ENCODE results near the gene HSD3B7.

GRCh38 chr16:30949650-30950515, 35.1 kb upstream of the HSD3B7 start:
- no peak for TF ChIP-seq EZH2 (IDR thresholded peaks at IDR 0.05; ENCODE audit: borderline replicate concordance, control insufficient read depth, low read depth, low read length)
- peak; percentile 83 for TF ChIP-seq POLR2A (IDR thresholded peaks at IDR 0.05; ENCODE audit: low read depth, low read length)
- no peak for TF ChIP-seq CEBPB (IDR thresholded peaks at IDR 0.05; ENCODE audit: borderline replicate concordance in 1 of 2, low read depth in 2 of 2, low read length in 2 of 2)
- TF ChIP-seq YY1 (IDR thresholded peaks at IDR 0.05; ENCODE audit: low read depth, low read length) = no peak
- no peak for TF ChIP-seq FOXM1 (IDR thresholded peaks at IDR 0.05; ENCODE audit: low read depth, low read length)
- no peak for TF ChIP-seq ATF3 (IDR thresholded peaks at IDR 0.05; ENCODE audit: borderline replicate concordance, extremely low read depth, low read depth, low read length)
- no peak; the same call in 1 of the 2 replicates for TF ChIP-seq BACH1 (IDR thresholded peaks at IDR 0.05; ENCODE audit: borderline replicate concordance)
- TF ChIP-seq SP1 (IDR thresholded peaks at IDR 0.05; ENCODE audit: low read depth, low read length) = no peak
- peak; percentile 82 for TF ChIP-seq POLR2AphosphoS5 (IDR thresholded peaks at IDR 0.05; ENCODE audit: low read length)
